Brain microvascular endothelial cell (primary cell): ENCODE data around the gene SWSAP1.

Experiments used
- DNase-seq: peaks from one replicate; pipeline ENCODE4 v3.0.0-alpha.2; 2020
- H3K27ac ChIP-seq: fragments of 250-450 bp; sonication (Bioruptor Pico); 2 replicates; pipeline ENCODE4 v1.5.1; 2020; ENCODE audit warnings: mild to moderate bottlenecking, moderate library complexity
- H3K27me3 ChIP-seq: fragments of 250-450 bp; sonication (Bioruptor Pico); replicated peaks from 2 replicates; pipeline ENCODE4 v1.5.1; 2020; ENCODE audit warnings: mild to moderate bottlenecking
- H3K36me3 ChIP-seq: fragments of 250-450 bp; sonication (Bioruptor Pico); replicated peaks from 2 replicates; pipeline ENCODE4 v1.5.1; 2020; ENCODE audit warnings: mild to moderate bottlenecking
- H3K4me3 ChIP-seq: 2 replicates; pipeline ENCODE4 v1.5.1; 2011; ENCODE audit warnings: low read depth, mild to moderate bottlenecking, control low read depth, low read length, moderate library complexity
- CTCF ChIP-seq: IDR thresholded peaks from 2 replicates; pipeline ENCODE4 v1.5.1; 2011; ENCODE audit warnings: low read depth, mild to moderate bottlenecking, moderate library complexity, low read length, control low read depth, inconsistent platforms; ENCODE audit errors: missing control alignments
- in situ Hi-C: cut with HindIII; loops from 2 replicates; pipeline ENCODE4 v1.10.0; 2017; ENCODE audit warnings: low sequenced_read_pairs, low pct_ligation_motif_present

The SWSAP1 gene

GRCh38 chr19:11359421-11359820 is 15.0 kb upstream of the SWSAP1 start:
- TF ChIP-seq CTCF: no peak
- no peak overlapping the region for H3K27ac ChIP-seq
- peaks cover 17% of the 10 kb centered on the region for H3K36me3 ChIP-seq
- in situ Hi-C loops: no loop called here
- no peak overlapping the region for H3K4me3 ChIP-seq
- DNase-seq: no peak
- H3K27me3 ChIP-seq: no peaks in the 10 kb centered on the region

GRCh38 chr19:11361037-11361770 is 13.3 kb upstream of the SWSAP1 start:
- in situ Hi-C loops: no loop called here
- DNase-seq: no peak
- peaks cover 17% of the 10 kb centered on the region for H3K36me3 ChIP-seq
- no peaks in the 10 kb centered on the region for H3K27me3 ChIP-seq
- no peak overlapping the region for H3K27ac ChIP-seq
- no peak overlapping the region for H3K4me3 ChIP-seq
- no peak for TF ChIP-seq CTCF

GRCh38 chr19:11361771-11362731 is 12.4 kb upstream of the SWSAP1 start:
- Histone ChIP-seq H3K27me3 (no peaks in the 10 kb centered on the region), H3K27ac (no peak overlapping the region), H3K36me3 (peaks cover 17% of the 10 kb centered on the region), H3K4me3 (no peak overlapping the region)
- no peak for DNase-seq
- in situ Hi-C loops: no loop called here
- no peak for TF ChIP-seq CTCF

- no peak overlapping the region for H3K4me3 ChIP-seq
- no peak overlapping the region for H3K27ac ChIP-seq
- TF ChIP-seq CTCF: no peak
- peaks cover 17% of the 10 kb centered on the region for H3K36me3 ChIP-seq
- no peaks in the 10 kb centered on the region for H3K27me3 ChIP-seq
- no peak for DNase-seq
- in situ Hi-C loops: no loop called here
Measured at GRCh38 chr19:11363881-11364280, 10.6 kb upstream of the SWSAP1 start.

- Histone ChIP-seq H3K27me3 (no peaks in the 10 kb centered on the region), H3K4me3 (no peak overlapping the region), H3K36me3 (peaks cover 17% of the 10 kb centered on the region), H3K27ac (no peak overlapping the region)
- no peak for DNase-seq
- no peak for TF ChIP-seq CTCF
- in situ Hi-C loops: no loop called here
Measured at GRCh38 chr19:11364296-11364904, 10.1 kb upstream of the SWSAP1 start.
